Astrocyte of the spinal cord (primary cell): ENCODE data around the gene ZNF407.
A peak's percentile ranks its signal among the peaks of the same experiment; 100 is the strongest.

Experiments
- DNase-seq: peaks from one replicate; pipeline ENCODE4 v3.0.0; 2011; ENCODE audit warnings: low read depth, low spot score
- H3K4me3 ChIP-seq: 2 replicates; pipeline ENCODE4 v1.5.1; 2011; ENCODE audit warnings: low read depth, mild to moderate bottlenecking, low read length, moderate library complexity
- CTCF ChIP-seq: IDR thresholded peaks from 2 replicates; pipeline ENCODE4 v1.5.1; 2012; ENCODE audit warnings: low read depth, mild to moderate bottlenecking, low read length, inconsistent platforms
- in situ Hi-C: cut with HindIII; loops from 2 replicates; pipeline ENCODE4 v1.10.0; 2017; ENCODE audit warnings: low sequenced_read_pairs

ZNF407 gene

GRCh38 chr18:74899554-74899953 is 301.9 kb downstream of the ZNF407 start:
- no peak overlapping the region for H3K4me3 ChIP-seq
- no peak for TF ChIP-seq CTCF
- peak; percentile 20 for DNase-seq
- in situ Hi-C loops = no loop called here

GRCh38 chr18:74901362-74902146 is 303.9 kb downstream of the ZNF407 start:
- in situ Hi-C loops = no loop called here
- TF ChIP-seq CTCF = no peak
- DNase-seq = no peak
- H3K4me3 ChIP-seq = no peak overlapping the region

- no peak overlapping the region for H3K4me3 ChIP-seq
- in situ Hi-C loops = no loop called here
- DNase-seq = no peak
- TF ChIP-seq CTCF = no peak
These were observed 304.4 kb downstream of the ZNF407 start for GRCh38 chr18:74902147-74902455.

- DNase-seq = no peak
- in situ Hi-C loops = no loop called here
- no peak overlapping the region for H3K4me3 ChIP-seq
- TF ChIP-seq CTCF = no peak
These were observed 307.6 kb downstream of the ZNF407 start for GRCh38 chr18:74905247-74905646.

- peak; percentile 33 for DNase-seq
- no peak for TF ChIP-seq CTCF
- in situ Hi-C loops = no loop called here
- no peak overlapping the region for H3K4me3 ChIP-seq
These were observed 308.5 kb downstream of the ZNF407 start for GRCh38 chr18:74906184-74906583.

GRCh38 chr18:74914052-74914591 is 316.5 kb downstream of the ZNF407 start:
- in situ Hi-C loops = no loop called here
- no peak for DNase-seq
- H3K4me3 ChIP-seq = no peak overlapping the region
- no peak for TF ChIP-seq CTCF
